ENCODE results near the gene BCL2A1.
A peak's percentile ranks its signal among the peaks of the same experiment; 100 is the strongest.
"Not testable (repeated sequence)": the region's sequence is repeated elsewhere in the genome, so short reads cannot be mapped to it uniquely, and the experiment has no call there.

Gene BCL2A1

DNA sequence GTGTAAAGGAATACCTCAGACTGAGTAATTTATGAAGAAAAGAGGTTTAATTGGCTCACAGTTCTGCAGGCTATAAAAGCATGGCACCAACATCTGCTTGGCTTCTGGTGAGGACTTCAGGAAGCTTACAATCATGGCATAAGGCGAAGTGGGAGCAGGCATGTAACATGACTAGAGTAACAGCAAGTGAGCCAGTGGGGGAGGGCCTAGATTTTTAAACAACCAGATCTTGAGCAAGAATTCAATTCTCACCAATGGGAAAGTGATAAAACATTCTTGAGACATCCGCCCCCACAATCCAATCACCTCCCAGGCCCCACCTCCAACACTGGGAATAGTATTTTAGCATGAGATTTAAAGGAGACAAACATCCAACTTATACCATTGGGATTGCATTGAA, 44.2 kb upstream of the BCL2A1 start:
- ATAC-seq (ENCODE audit: low read depth): no peak
- DNase-seq (ENCODE audit: low spot score): no peak
- H3K27me3 ChIP-seq (ENCODE audit: insufficient read depth, poor library complexity, severe bottlenecking): no peaks in the 10 kb centered on the region
- TF ChIP-seq, protein P1, sequence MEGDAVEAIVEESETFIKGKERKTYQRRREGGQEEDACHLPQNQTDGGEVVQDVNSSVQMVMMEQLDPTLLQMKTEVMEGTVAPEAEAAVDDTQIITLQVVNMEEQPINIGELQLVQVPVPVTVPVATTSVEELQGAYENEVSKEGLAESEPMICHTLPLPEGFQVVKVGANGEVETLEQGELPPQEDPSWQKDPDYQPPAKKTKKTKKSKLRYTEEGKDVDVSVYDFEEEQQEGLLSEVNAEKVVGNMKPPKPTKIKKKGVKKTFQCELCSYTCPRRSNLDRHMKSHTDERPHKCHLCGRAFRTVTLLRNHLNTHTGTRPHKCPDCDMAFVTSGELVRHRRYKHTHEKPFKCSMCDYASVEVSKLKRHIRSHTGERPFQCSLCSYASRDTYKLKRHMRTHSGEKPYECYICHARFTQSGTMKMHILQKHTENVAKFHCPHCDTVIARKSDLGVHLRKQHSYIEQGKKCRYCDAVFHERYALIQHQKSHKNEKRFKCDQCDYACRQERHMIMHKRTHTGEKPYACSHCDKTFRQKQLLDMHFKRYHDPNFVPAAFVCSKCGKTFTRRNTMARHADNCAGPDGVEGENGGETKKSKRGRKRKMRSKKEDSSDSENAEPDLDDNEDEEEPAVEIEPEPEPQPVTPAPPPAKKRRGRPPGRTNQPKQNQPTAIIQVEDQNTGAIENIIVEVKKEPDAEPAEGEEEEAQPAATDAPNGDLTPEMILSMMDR (IDR thresholded peaks at IDR 0.05; ENCODE audit: poor library complexity, severe bottlenecking): no peak
- H3K27ac ChIP-seq (ENCODE audit: poor library complexity, severe bottlenecking): no peak overlapping the region
- no peaks in the 10 kb centered on the region for H3K36me3 ChIP-seq (ENCODE audit: low read depth)
- H3K4me1 ChIP-seq (ENCODE audit: insufficient read depth, poor library complexity, severe bottlenecking): peaks cover 14% of the 10 kb centered on the region
- H3K4me3 ChIP-seq (ENCODE audit: severe bottlenecking): no peak overlapping the region
- no peaks in the 10 kb centered on the region for H3K9me3 ChIP-seq (ENCODE audit: severe bottlenecking)

GRCh38 chr15:80014186-80014585, 43.2 kb upstream of the BCL2A1 start:
- H3K36me3 ChIP-seq (ENCODE audit: low read depth); DNase-seq (ENCODE audit: low spot score); H3K27ac ChIP-seq (ENCODE audit: poor library complexity, severe bottlenecking); H3K9me3 ChIP-seq (ENCODE audit: severe bottlenecking); ATAC-seq (ENCODE audit: low read depth); H3K27me3 ChIP-seq (ENCODE audit: insufficient read depth, poor library complexity, severe bottlenecking); H3K4me3 ChIP-seq (ENCODE audit: severe bottlenecking): not testable (repeated sequence)
- H3K4me1 ChIP-seq (ENCODE audit: insufficient read depth, poor library complexity, severe bottlenecking): peaks cover 19% of the 10 kb centered on the region

DNA sequence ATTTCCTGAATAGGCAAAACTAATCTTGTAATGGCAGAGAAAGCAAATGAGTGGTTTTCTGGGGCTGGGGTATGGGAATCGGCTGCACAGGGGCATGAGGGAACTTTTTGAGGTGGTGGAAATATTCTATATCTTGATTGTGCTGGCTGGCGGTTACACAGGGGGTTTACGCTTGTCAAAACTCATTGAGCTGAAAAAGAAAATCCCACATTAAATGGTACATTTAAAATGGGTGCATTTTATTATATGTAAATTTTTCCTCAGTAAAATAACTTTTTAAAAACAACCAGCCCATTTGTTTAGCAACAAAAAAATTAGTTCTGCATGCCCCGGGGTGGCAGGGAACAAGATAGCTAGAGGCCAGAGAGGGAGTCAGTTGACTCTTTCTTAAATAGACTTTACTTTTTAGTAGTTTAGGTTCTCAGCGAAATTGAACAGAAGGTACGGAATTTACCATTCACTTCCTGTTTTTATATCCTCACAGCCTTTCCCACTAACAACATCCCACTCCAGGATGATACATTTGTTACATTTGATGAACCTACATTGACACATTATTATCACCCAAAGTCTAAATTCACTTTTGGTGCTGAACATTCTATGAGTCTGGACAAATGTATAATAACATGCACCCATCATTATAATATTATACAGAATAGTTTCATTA, 41.2 kb upstream of the BCL2A1 start:
- TF ChIP-seq, protein P1 (IDR thresholded peaks at IDR 0.05; ENCODE audit: poor library complexity, severe bottlenecking): no peak
- ATAC-seq (ENCODE audit: low read depth) (no peak), DNase-seq (ENCODE audit: low spot score) (no peak)
- no peaks in the 10 kb centered on the region for H3K9me3 ChIP-seq (ENCODE audit: severe bottlenecking)
- peaks cover 19% of the 10 kb centered on the region for H3K4me1 ChIP-seq (ENCODE audit: insufficient read depth, poor library complexity, severe bottlenecking)
- no peak overlapping the region for H3K27ac ChIP-seq (ENCODE audit: poor library complexity, severe bottlenecking)
- H3K4me3 ChIP-seq (ENCODE audit: severe bottlenecking): no peak overlapping the region
- no peaks in the 10 kb centered on the region for H3K27me3 ChIP-seq (ENCODE audit: insufficient read depth, poor library complexity, severe bottlenecking)
- no peaks in the 10 kb centered on the region for H3K36me3 ChIP-seq (ENCODE audit: low read depth)

DNA sequence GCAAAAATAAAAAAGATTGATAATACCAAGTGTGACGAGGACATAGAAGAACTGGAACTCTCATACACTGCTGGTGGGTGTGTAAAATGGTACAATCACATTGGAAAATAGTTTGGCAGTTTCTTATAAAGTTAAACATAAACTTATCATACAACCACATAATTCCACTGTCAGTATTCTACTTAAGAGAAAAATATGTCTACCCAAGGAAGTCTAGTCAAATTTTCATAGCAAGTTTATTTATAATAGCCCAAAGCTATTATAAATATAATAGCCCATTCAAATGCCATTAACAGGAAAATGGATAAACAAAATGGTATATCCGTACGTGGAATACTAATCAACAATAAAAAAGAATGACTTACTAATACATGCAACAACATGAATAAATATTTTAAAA, 40.6 kb upstream of the BCL2A1 start:
- Histone ChIP-seq H3K36me3 (ENCODE audit: low read depth) (no peaks in the 10 kb centered on the region), H3K27ac (ENCODE audit: poor library complexity, severe bottlenecking) (peak overlapping the region; percentile 27), H3K4me1 (ENCODE audit: insufficient read depth, poor library complexity, severe bottlenecking) (peaks cover 19% of the 10 kb centered on the region), H3K4me3 (ENCODE audit: severe bottlenecking) (no peak overlapping the region), H3K9me3 (ENCODE audit: severe bottlenecking) (no peaks in the 10 kb centered on the region), H3K27me3 (ENCODE audit: insufficient read depth, poor library complexity, severe bottlenecking) (no peaks in the 10 kb centered on the region)
- DNase-seq (ENCODE audit: low spot score) (no peak), ATAC-seq (ENCODE audit: low read depth) (no peak)
- TF ChIP-seq, protein P1 (IDR thresholded peaks at IDR 0.05; ENCODE audit: poor library complexity, severe bottlenecking): no peak

GRCh38 chr15:80011041-80011523, 40.1 kb upstream of the BCL2A1 start:
- not testable (repeated sequence) for DNase-seq (ENCODE audit: low spot score); H3K4me3 ChIP-seq (ENCODE audit: severe bottlenecking); H3K9me3 ChIP-seq (ENCODE audit: severe bottlenecking); H3K27me3 ChIP-seq (ENCODE audit: insufficient read depth, poor library complexity, severe bottlenecking); H3K36me3 ChIP-seq (ENCODE audit: low read depth)
- Histone ChIP-seq H3K27ac (ENCODE audit: poor library complexity, severe bottlenecking) (peak overlapping the region; percentile 27), H3K4me1 (ENCODE audit: insufficient read depth, poor library complexity, severe bottlenecking) (peaks cover 19% of the 10 kb centered on the region)
- ATAC-seq (ENCODE audit: low read depth): peak; percentile 82

GRCh38 chr15:80010131-80010673, 39.2 kb upstream of the BCL2A1 start:
- ATAC-seq (ENCODE audit: low read depth): peak; percentile 71

More at GRCh38 chr15:80010131-80010673, 39.2 kb upstream of the BCL2A1 start:
- Histone ChIP-seq H3K9me3 (ENCODE audit: severe bottlenecking) (no peaks in the 10 kb centered on the region), H3K27ac (ENCODE audit: poor library complexity, severe bottlenecking) (peak overlapping the region; percentile 27), H3K27me3 (ENCODE audit: insufficient read depth, poor library complexity, severe bottlenecking) (no peaks in the 10 kb centered on the region), H3K36me3 (ENCODE audit: low read depth) (no peaks in the 10 kb centered on the region), H3K4me3 (ENCODE audit: severe bottlenecking) (no peak overlapping the region), H3K4me1 (ENCODE audit: insufficient read depth, poor library complexity, severe bottlenecking) (peaks cover 19% of the 10 kb centered on the region)
- no peak for DNase-seq (ENCODE audit: low spot score)
- TF ChIP-seq, protein P1 (IDR thresholded peaks at IDR 0.05; ENCODE audit: poor library complexity, severe bottlenecking): no peak
